Parathyroid adenoma (tissue), 2 donors: ENCODE results near the gene RIMS1.

Experiments
- H2AFZ ChIP-seq: fragments of 300-600 bp; sonication (generic); one replicate; pipeline ENCODE4 v1.7.0; 2017; ENCODE audit warnings: antibody characterized with exemption, mild to moderate bottlenecking
- H3K27ac ChIP-seq: fragments of 300-600 bp; sonication (generic); one replicate; pipeline ENCODE4 v1.7.0; 2017
- H3K27me3 ChIP-seq: fragments of 300-600 bp; sonication (generic); one replicate; pipeline ENCODE4 v1.7.0; 2017; ENCODE audit warnings: low read length; ENCODE audit not compliant: control insufficient read depth, insufficient read depth
- H3K36me3 ChIP-seq: fragments of 300-600 bp; sonication (generic); one replicate; pipeline ENCODE4 v1.7.0; 2017; ENCODE audit warnings: low read length; ENCODE audit not compliant: control insufficient read depth, insufficient read depth
- H3K4me1 ChIP-seq: fragments of 300-600 bp; sonication (generic); one replicate; pipeline ENCODE4 v1.7.0; 2017; ENCODE audit warnings: control low read depth
- H3K4me2 ChIP-seq: fragments of 300-600 bp; sonication (generic); one replicate; pipeline ENCODE4 v1.7.0; 2017; ENCODE audit warnings: low read length
- H3K4me3 ChIP-seq: fragments of 300-600 bp; sonication (generic); one replicate; pipeline ENCODE4 v1.7.0; 2017; ENCODE audit warnings: low read depth, low read length
- H3K79me2 ChIP-seq: fragments of 300-600 bp; sonication (generic); one replicate; pipeline ENCODE4 v1.7.0; 2017; ENCODE audit warnings: control low read depth
- H3K9ac ChIP-seq: fragments of 300-600 bp; sonication (generic); one replicate; pipeline ENCODE4 v1.7.0; 2017; ENCODE audit warnings: mild to moderate bottlenecking
- H3K9me3 ChIP-seq: fragments of 300-600 bp; sonication (generic); one replicate; pipeline ENCODE4 v1.7.0; 2017; ENCODE audit warnings: low read length; ENCODE audit not compliant: control insufficient read depth
- TF ChIP-seq, protein P1 (sequence below): fragments of 300-600 bp; sonication (generic); IDR thresholded peaks from one replicate; pipeline ENCODE4 v1.7.0; 2017; ENCODE audit warnings: antibody characterized with exemption, mild to moderate bottlenecking
- donor health status: primary hyperparathyroidism.

The RIMS1 gene

GRCh38 chr6:72175916-72176315 lies 289.6 kb downstream of the RIMS1 start:
- no peaks in the 10 kb centered on the region for H3K27me3 ChIP-seq
- no peaks in the 10 kb centered on the region for H3K9me3 ChIP-seq
- no peak overlapping the region for H3K27ac ChIP-seq
- no peaks in the 10 kb centered on the region for H3K79me2 ChIP-seq
- H3K4me3 ChIP-seq: no peak overlapping the region
- no peak overlapping the region for H3K4me2 ChIP-seq
- no peak overlapping the region for H3K9ac ChIP-seq
- TF ChIP-seq, protein P1, sequence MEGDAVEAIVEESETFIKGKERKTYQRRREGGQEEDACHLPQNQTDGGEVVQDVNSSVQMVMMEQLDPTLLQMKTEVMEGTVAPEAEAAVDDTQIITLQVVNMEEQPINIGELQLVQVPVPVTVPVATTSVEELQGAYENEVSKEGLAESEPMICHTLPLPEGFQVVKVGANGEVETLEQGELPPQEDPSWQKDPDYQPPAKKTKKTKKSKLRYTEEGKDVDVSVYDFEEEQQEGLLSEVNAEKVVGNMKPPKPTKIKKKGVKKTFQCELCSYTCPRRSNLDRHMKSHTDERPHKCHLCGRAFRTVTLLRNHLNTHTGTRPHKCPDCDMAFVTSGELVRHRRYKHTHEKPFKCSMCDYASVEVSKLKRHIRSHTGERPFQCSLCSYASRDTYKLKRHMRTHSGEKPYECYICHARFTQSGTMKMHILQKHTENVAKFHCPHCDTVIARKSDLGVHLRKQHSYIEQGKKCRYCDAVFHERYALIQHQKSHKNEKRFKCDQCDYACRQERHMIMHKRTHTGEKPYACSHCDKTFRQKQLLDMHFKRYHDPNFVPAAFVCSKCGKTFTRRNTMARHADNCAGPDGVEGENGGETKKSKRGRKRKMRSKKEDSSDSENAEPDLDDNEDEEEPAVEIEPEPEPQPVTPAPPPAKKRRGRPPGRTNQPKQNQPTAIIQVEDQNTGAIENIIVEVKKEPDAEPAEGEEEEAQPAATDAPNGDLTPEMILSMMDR: no peak
- no peaks in the 10 kb centered on the region for H3K36me3 ChIP-seq
- no peaks in the 10 kb centered on the region for H3K4me1 ChIP-seq
- H2AFZ ChIP-seq: no peak overlapping the region

GRCh38 chr6:72182337-72183246 lies 296.2 kb downstream of the RIMS1 start:
- TF ChIP-seq, protein P1: peak; percentile 14
- H3K79me2 ChIP-seq: no peaks in the 10 kb centered on the region
- peak overlapping the region; percentile 89 for H3K4me2 ChIP-seq
- no peaks in the 10 kb centered on the region for H3K9me3 ChIP-seq
- peak overlapping the region; percentile 96 for H3K9ac ChIP-seq
- H3K4me3 ChIP-seq: peak overlapping the region; percentile 58
- H3K27ac ChIP-seq: peak overlapping the region; percentile 96
- H3K36me3 ChIP-seq: no peaks in the 10 kb centered on the region
- H3K27me3 ChIP-seq: no peaks in the 10 kb centered on the region
- no peaks in the 10 kb centered on the region for H3K4me1 ChIP-seq
- H2AFZ ChIP-seq: peak overlapping the region; percentile 96

- TF ChIP-seq, protein P1: no peak
- no peak overlapping the region for H3K4me2 ChIP-seq
- H3K27me3 ChIP-seq: no peaks in the 10 kb centered on the region
- H3K27ac ChIP-seq: no peak overlapping the region
- peaks cover 4% of the 10 kb centered on the region for H3K4me1 ChIP-seq
- H3K9me3 ChIP-seq: no peaks in the 10 kb centered on the region
- H3K79me2 ChIP-seq: no peaks in the 10 kb centered on the region
- H3K9ac ChIP-seq: no peak overlapping the region
- no peak overlapping the region for H3K4me3 ChIP-seq
- no peaks in the 10 kb centered on the region for H3K36me3 ChIP-seq
- no peak overlapping the region for H2AFZ ChIP-seq
These were observed 317.6 kb downstream of the RIMS1 start for GRCh38 chr6:72203983-72204382.

DNA sequence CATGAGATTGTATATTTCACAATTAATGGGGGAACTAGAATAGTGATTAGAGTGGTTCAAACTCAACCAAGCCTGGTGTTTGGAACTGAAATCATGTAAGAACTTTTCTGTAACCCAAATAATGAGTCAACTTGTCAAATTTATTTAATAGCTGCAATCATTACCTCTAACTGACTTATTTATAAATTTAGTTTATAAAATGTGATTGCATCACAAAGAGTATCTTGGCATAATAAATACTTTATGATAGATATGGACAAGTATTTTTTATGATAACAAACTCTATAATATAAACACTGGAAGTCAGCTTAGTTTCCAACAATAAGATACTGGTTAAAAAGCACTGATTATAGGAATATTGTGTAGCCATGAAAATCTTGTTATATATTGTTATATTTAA lies 319.1 kb downstream of the RIMS1 start:
- no peak overlapping the region for H3K4me2 ChIP-seq
- no peaks in the 10 kb centered on the region for H3K27me3 ChIP-seq
- H2AFZ ChIP-seq: no peak overlapping the region
- no peak overlapping the region for H3K27ac ChIP-seq
- H3K4me1 ChIP-seq: peaks cover 4% of the 10 kb centered on the region
- H3K79me2 ChIP-seq: no peaks in the 10 kb centered on the region
- H3K9ac ChIP-seq: no peak overlapping the region
- no peaks in the 10 kb centered on the region for H3K36me3 ChIP-seq
- TF ChIP-seq, protein P1: no peak
- no peak overlapping the region for H3K4me3 ChIP-seq
- no peaks in the 10 kb centered on the region for H3K9me3 ChIP-seq

GRCh38 chr6:72206606-72207005 lies 320.3 kb downstream of the RIMS1 start:
- Histone ChIP-seq H3K9me3 (no peaks in the 10 kb centered on the region), H2AFZ (no peak overlapping the region), H3K4me2 (no peak overlapping the region), H3K4me3 (no peak overlapping the region), H3K4me1 (peaks cover 3% of the 10 kb centered on the region), H3K27me3 (no peaks in the 10 kb centered on the region), H3K9ac (no peak overlapping the region), H3K79me2 (no peaks in the 10 kb centered on the region), H3K36me3 (no peaks in the 10 kb centered on the region), H3K27ac (no peak overlapping the region)
- TF ChIP-seq, protein P1: no peak
